Spleen (tissue), 11 donors: ENCODE data around the gene LGALS3. TPM values are rescaled to one million over a fixed set of nuclear protein-coding genes. Genes with fewer than 3 reads are reported as not detected.
A peak's percentile ranks its signal among the peaks of the same experiment; 100 is the strongest.

Experiments used
- DNase-seq: peaks from one replicate; pipeline ENCODE4 v3.0.0-alpha.2; 2020
- H3K27ac ChIP-seq, 8 donors: fragments of 200-600 bp; sonication (generic) in 7 of 8; 1 replicate in 4 of 8; 2 replicates in 4 of 8; pipeline versions ENCODE4 v1.5.0 to v1.8.0; 2016 to 2021; ENCODE audit warnings: inconsistent platforms in 4 of 8, mild to moderate bottlenecking in 4 of 8, moderate library complexity in 1 of 8
- H3K27me3 ChIP-seq, 7 donors: fragments of 200-600 bp; sonication (generic) in 6 of 7; replicated peaks in 1 of 7; 1 replicate in 4 of 7; 2 replicates in 3 of 7; pipeline versions ENCODE4 v1.5.0 to v1.8.0; 2016 to 2021; ENCODE audit warnings: inconsistent platforms in 3 of 7, mild to moderate bottlenecking in 1 of 7
- H3K36me3 ChIP-seq, 6 donors: fragments of 200-600 bp; sonication (generic) in 5 of 6; 1 replicate in 4 of 6; 2 replicates in 2 of 6; pipeline versions ENCODE4 v1.5.0 to v1.8.0; 2016 to 2021; ENCODE audit warnings: inconsistent platforms in 2 of 6
- H3K4me1 ChIP-seq, 6 donors: fragments of 200-600 bp; sonication (generic) in 5 of 6; 1 replicate in 3 of 6; 2 replicates in 3 of 6; pipeline versions ENCODE4 v1.5.0 to v1.8.0; 2016 to 2021; ENCODE audit warnings: inconsistent platforms in 3 of 6
- H3K4me3 ChIP-seq, 8 donors: fragments of 200-600 bp; sonication (generic) in 7 of 8; 1 replicate in 4 of 8; 2 replicates in 4 of 8; pipeline versions ENCODE4 v1.5.0 to v1.8.0; 2016 to 2021; ENCODE audit warnings: inconsistent platforms in 4 of 8, mild to moderate bottlenecking in 4 of 8, moderate library complexity in 2 of 8
- H3K9me3 ChIP-seq, 8 donors: fragments of 200-600 bp; sonication (generic) in 7 of 8; 1 replicate in 4 of 8; 2 replicates in 4 of 8; pipeline versions ENCODE4 v1.5.0 to v1.8.0; 2016 to 2021; ENCODE audit warnings: inconsistent platforms in 4 of 8
- POLR2A ChIP-seq, 3 donors: fragments of 450-650 bp; IDR thresholded peaks; one replicate each; pipeline ENCODE4 v1.5.1; 2017; ENCODE audit warnings: antibody characterized with exemption in 3 of 3, mild to moderate bottlenecking in 1 of 3
- POLR2AphosphoS5 ChIP-seq, 3 donors: sonication (generic); formaldehyde crosslinking; IDR thresholded peaks; one replicate each; pipeline ENCODE4 v1.5.1; 2017; ENCODE audit warnings: antibody characterized with exemption in 3 of 3
- WGBS, 5 donors: extraction: QIAGEN DNeasy Blood & Tissue Kit in 3 of 5; methylation state at CpG; one replicate each; pipeline versions ENCODE4 v1.1.5 to v1.1.7; 2013 to 2018; 5-methylcytosine and 5-hydroxymethylcytosine counted together
- intact Hi-C: fragments of 100-400 bp; cut with DNase I; formaldehyde crosslinking; loops from one replicate; pipeline ENCODE4 v1.15.0; 2023; ENCODE audit warnings: low total_unique reads
- polyA plus RNA-seq, 3 donors: library from polyadenylated mRNA; stranded (reverse); fragments of 200-250 nt; gene quantifications; one replicate each; pipeline ENCODE4 v1.2.1, GENCODE V29; 2013
- total RNA-seq, 7 donors: library from RNA; depleted of rRNA in 3 of 7; stranded (reverse); fragments of >200 nt in 3 of 7; fragmentation: NEBNext Ultra II Directional in 4 of 7; extraction: Animal tissue kit (Norgen Biotek cat#: 25700) in 4 of 7; gene quantifications; one replicate each; pipeline versions ENCODE4 v1.1.0 to v1.2.1, GENCODE V29; 2016 to 2021
- TF ChIP-seq, protein P1 (sequence below), 11 experiments: fragments of 200-600 bp in 7 of 11; fragments of 450-650 bp in 4 of 11; sonication (generic) in 4 of 11; IDR thresholded peaks in 8 of 11; conservative IDR thresholded peaks in 3 of 11; 1 replicate in 7 of 11; 2 replicates in 4 of 11; pipeline versions ENCODE4 v1.4.0 to v1.8.0; 2016 to 2021; ENCODE audit warnings: antibody characterized with exemption in 11 of 11, inconsistent platforms in 4 of 11, mild to moderate bottlenecking in 1 of 11
- donor health status: healthy with polysubstance abuse.
- donor health status: DM: no; HTN: no; CAD: no; lungs with moderate emphysema.
- donor health status: DM: no; HTN: no; CAD: no.
- donor health status: Bipolar disorder and iron deficiency.
- donor health status: healthy.
- donor health status: DM: no; HTN: no; CAD: no.
- donor health status: DM: yes; HTN: yes; CAD: no.

The LGALS3 gene
- total and polyA plus RNA-seq, 10 donors, result 37.4 to 201 (median 60.8) TPM

DNA sequence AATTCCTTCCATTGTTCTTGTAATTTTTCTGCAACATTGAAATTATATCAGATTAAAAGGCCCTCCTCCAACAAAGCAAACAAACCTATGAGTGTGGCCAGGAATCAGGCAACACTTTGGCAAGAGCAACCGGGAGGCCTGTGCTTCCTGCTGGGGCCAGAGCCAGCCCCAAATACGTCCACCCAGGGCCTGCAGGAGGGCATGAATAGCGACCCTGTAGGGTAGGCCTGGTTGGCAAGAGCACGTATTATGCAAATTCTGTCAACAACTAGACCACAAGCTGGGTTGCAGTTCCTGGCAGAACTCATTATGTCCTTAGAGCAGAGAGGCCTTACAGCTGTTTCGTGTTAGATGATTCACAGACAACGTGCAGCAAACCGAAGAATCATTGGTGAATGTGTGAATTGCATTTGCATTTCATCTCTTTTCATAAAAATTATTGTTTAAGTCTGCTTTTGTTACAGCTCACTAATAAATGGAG lies 26.9 kb upstream of the LGALS3 start:
- no peaks in the 10 kb centered on the region for H3K36me3 ChIP-seq
- TF ChIP-seq POLR2AphosphoS5 (IDR thresholded peaks at IDR 0.05) (peak; percentile 60 to 89 (median 87)), POLR2A (IDR thresholded peaks at IDR 0.05) (peak in 1 of 3 donors; percentile 34)
- TF ChIP-seq, protein P1, sequence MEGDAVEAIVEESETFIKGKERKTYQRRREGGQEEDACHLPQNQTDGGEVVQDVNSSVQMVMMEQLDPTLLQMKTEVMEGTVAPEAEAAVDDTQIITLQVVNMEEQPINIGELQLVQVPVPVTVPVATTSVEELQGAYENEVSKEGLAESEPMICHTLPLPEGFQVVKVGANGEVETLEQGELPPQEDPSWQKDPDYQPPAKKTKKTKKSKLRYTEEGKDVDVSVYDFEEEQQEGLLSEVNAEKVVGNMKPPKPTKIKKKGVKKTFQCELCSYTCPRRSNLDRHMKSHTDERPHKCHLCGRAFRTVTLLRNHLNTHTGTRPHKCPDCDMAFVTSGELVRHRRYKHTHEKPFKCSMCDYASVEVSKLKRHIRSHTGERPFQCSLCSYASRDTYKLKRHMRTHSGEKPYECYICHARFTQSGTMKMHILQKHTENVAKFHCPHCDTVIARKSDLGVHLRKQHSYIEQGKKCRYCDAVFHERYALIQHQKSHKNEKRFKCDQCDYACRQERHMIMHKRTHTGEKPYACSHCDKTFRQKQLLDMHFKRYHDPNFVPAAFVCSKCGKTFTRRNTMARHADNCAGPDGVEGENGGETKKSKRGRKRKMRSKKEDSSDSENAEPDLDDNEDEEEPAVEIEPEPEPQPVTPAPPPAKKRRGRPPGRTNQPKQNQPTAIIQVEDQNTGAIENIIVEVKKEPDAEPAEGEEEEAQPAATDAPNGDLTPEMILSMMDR (IDR thresholded peaks at IDR 0.05 in 8 of 11, conservative IDR thresholded peaks at IDR 0.05 in 3 of 11), result no peak
- peak overlapping the region; percentile 61 to 90 (median 82) for H3K27ac ChIP-seq
- DNase-seq, result peak; percentile 85
- peaks cover 37 to 94% (median 56%) of the 10 kb centered on the region in 6 donors for H3K4me1 ChIP-seq
- WGBS, 5 donors, result 1 to 4% (median 3%) methylated on average over 7 of the region's 7 CpGs
- H3K27me3 ChIP-seq, result no peaks in the 10 kb centered on the region
- H3K4me3 ChIP-seq, result no peak overlapping the region
- H3K9me3 ChIP-seq, result peaks cover 0 to 7% (median 3%) of the 10 kb centered on the region in 8 donors
- intact Hi-C loops, result no loop called here

- TF ChIP-seq POLR2AphosphoS5 (IDR thresholded peaks at IDR 0.05), result peak; percentile 41 to 48 (median 47)
- no peak for TF ChIP-seq POLR2A (IDR thresholded peaks at IDR 0.05)
- peaks cover 0 to 7% (median 3%) of the 10 kb centered on the region in 8 donors for H3K9me3 ChIP-seq
- 27 to 49% (median 32%) methylated on average over 13 of the region's 13 CpGs for WGBS, 5 donors
- H3K27ac ChIP-seq, result peak overlapping the region; percentile 61 to 90 (median 82)
- H3K36me3 ChIP-seq, result no peaks in the 10 kb centered on the region
- DNase-seq, result peak; percentile 83
- intact Hi-C loops, result no loop called here
- H3K4me3 ChIP-seq, result peak overlapping the region in 1 of 8 donors; percentile 17
- H3K4me1 ChIP-seq, result peaks cover 42 to 96% (median 61%) of the 10 kb centered on the region in 6 donors
- no peaks in the 10 kb centered on the region for H3K27me3 ChIP-seq
Observed at GRCh38 chr14:55103005-55103640, 25.9 kb upstream of the LGALS3 start.

DNA sequence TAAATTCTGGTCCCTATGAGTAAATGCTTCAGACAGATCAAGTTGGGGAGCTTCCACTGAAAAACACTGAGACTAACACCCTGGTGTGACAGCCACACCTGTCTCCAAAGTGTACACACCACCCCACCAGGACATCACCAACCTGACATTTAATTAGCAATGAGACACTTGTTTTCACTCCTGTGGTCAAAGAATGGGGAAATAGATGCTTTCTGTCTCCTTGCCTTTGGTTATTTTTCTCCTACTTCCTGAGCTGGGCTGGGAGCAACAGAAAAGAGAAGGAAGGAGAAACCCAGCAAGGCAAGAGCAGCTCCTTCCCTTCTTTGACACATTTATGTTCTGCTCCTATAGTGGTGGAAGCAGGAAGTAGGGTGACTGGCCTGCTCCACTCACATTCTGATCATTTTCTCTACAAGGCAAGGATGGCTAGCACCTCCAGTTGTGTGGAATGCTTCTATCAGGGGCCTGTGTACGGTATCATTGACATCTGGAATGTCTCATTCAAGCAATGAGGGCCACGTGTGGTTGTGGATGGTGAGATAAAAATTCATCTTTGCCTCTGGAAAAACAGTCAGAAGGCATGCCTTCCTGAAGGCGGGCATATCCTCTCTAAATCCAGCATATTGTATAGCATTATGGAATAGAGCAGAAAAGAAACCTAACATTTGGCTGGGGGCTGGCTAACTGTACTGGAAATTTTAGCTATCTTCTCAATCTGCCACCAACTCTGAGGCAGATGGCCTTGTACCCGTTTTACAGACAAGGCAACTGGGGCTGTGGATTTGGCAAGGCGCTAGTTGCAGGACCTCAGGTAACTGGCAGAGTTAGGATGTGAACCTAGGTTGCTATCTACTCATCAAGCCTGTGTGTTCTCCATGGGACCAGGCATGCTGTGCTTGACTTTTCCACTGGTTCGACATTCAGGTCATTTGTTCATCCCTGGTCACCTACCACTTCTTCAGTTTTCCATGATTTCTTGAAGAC lies 24.8 kb upstream of the LGALS3 start:
- H3K27ac ChIP-seq, result peak overlapping the region; percentile 61 to 90 (median 82)
- intact Hi-C loops, result no loop called here
- TF ChIP-seq POLR2A (IDR thresholded peaks at IDR 0.05), result no peak
- H3K9me3 ChIP-seq, result peaks cover 0 to 7% (median 3%) of the 10 kb centered on the region in 8 donors
- peak overlapping the region in 1 of 8 donors; percentile 3 for H3K4me3 ChIP-seq
- peak; percentile 40 for DNase-seq
- no peaks in the 10 kb centered on the region for H3K36me3 ChIP-seq
- H3K4me1 ChIP-seq, result peaks cover 38 to 95% (median 53%) of the 10 kb centered on the region in 6 donors
- H3K27me3 ChIP-seq, result no peaks in the 10 kb centered on the region
- 91 to 98% (median 95%) methylated on average over 6 of the region's 6 CpGs for WGBS, 5 donors

GRCh38 chr14:55105991-55106390 lies 23.1 kb upstream of the LGALS3 start:
- peak; percentile 10 for DNase-seq
- H3K9me3 ChIP-seq, result peaks cover 0 to 7% (median 3%) of the 10 kb centered on the region in 8 donors
- H3K36me3 ChIP-seq, result no peaks in the 10 kb centered on the region
- H3K27me3 ChIP-seq, result no peaks in the 10 kb centered on the region
- 81 to 88% (median 84%) methylated on average over 7 of the region's 7 CpGs for WGBS, 5 donors
- no peak overlapping the region for H3K4me3 ChIP-seq
- H3K27ac ChIP-seq, result peak overlapping the region in 6 of 8 donors; percentile 36 to 91 (median 86)
- intact Hi-C loops, result no loop called here
- peaks cover 37 to 77% (median 50%) of the 10 kb centered on the region in 6 donors for H3K4me1 ChIP-seq
- TF ChIP-seq, protein P1 (IDR thresholded peaks at IDR 0.05 in 8 of 11, conservative IDR thresholded peaks at IDR 0.05 in 3 of 11), result no peak
- TF ChIP-seq POLR2AphosphoS5 (IDR thresholded peaks at IDR 0.05), result no peak
- no peak for TF ChIP-seq POLR2A (IDR thresholded peaks at IDR 0.05)
